ENCODE data around the gene HOXC11.

DNA sequence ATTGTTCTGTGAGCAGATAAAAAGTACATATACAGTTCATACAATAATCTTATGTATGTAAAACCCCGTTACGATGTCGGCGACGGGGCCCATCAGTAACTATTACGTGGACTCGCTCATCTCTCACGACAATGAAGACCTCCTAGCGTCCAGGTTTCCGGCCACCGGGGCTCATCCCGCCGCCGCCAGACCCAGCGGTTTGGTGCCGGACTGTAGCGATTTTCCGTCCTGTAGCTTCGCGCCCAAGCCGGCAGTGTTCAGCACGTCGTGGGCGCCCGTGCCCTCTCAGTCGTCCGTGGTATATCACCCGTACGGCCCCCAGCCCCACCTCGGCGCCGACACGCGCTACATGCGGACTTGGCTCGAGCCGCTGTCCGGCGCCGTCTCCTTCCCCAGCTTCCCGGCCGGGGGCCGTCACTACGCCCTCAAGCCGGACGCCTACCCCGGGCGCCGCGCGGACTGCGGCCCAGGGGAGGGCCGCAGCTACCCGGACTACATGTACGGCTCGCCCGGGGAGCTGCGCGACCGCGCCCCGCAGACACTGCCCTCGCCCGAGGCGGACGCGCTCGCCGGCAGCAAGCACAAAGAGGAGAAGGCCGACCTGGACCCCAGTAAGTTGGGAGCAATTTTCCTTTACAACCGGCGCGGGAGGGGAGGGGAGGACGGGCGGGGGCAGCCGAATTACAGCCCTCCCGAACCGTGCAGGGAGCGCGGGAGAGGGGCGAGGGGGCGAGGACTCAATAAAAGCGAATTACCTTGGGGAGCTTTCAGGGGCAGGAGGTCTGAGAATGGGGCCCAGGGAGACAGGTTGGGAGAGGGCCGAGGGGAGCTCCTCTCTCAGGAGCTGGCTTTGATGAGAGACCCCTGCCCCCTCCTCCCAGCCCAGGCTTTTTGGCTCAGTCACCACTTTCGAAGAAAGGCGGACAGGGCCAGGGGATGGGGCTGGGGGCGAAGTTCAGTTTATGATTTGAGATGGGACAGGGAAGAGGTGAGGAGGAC, 27.5 kb downstream of the HOXC11 start, which contains the start of gene HOXC9:
- TF ChIP-seq REST (IDR thresholded peaks at IDR 0.05; ENCODE audit: insufficient replicate concordance, low read depth): no peak
- TF ChIP-seq, protein P1, sequence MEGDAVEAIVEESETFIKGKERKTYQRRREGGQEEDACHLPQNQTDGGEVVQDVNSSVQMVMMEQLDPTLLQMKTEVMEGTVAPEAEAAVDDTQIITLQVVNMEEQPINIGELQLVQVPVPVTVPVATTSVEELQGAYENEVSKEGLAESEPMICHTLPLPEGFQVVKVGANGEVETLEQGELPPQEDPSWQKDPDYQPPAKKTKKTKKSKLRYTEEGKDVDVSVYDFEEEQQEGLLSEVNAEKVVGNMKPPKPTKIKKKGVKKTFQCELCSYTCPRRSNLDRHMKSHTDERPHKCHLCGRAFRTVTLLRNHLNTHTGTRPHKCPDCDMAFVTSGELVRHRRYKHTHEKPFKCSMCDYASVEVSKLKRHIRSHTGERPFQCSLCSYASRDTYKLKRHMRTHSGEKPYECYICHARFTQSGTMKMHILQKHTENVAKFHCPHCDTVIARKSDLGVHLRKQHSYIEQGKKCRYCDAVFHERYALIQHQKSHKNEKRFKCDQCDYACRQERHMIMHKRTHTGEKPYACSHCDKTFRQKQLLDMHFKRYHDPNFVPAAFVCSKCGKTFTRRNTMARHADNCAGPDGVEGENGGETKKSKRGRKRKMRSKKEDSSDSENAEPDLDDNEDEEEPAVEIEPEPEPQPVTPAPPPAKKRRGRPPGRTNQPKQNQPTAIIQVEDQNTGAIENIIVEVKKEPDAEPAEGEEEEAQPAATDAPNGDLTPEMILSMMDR (IDR thresholded peaks at IDR 0.05; ENCODE audit: insufficient read depth, low read length): no peak
- TF ChIP-seq GABPA (IDR thresholded peaks at IDR 0.05; ENCODE audit: low read depth): no peak
- TF ChIP-seq SPI1 (IDR thresholded peaks at IDR 0.05; ENCODE audit: borderline replicate concordance, low read depth): no peak
- TF ChIP-seq POLR2AphosphoS5 (IDR thresholded peaks at IDR 0.05; ENCODE audit: low read depth): no peak
